Hepatocyte (in vitro differentiated cells): Measurements from ENCODE around the gene LIPE. TPM values are rescaled to one million over a fixed set of nuclear protein-coding genes. Genes with fewer than 3 reads are reported as not detected.

Source experiments
- DNase-seq: peaks from one replicate; pipeline ENCODE4 v3.0.0-alpha.2; 2016; ENCODE audit warnings: low spot score
- H2AFZ ChIP-seq: fragments of 200-600 bp; sonication (generic); 2 replicates; pipeline ENCODE4 v1.6.0; 2016; ENCODE audit warnings: antibody characterized with exemption, mild to moderate bottlenecking
- H3K27ac ChIP-seq: fragments of 200-600 bp; sonication (generic); 2 replicates; pipeline ENCODE4 v1.5.1; 2016; ENCODE audit warnings: mild to moderate bottlenecking
- H3K27me3 ChIP-seq: fragments of 200-600 bp; sonication (generic); 2 replicates; pipeline ENCODE4 v1.6.1; 2016
- H3K36me3 ChIP-seq: fragments of 200-600 bp; sonication (generic); replicated peaks from 2 replicates; pipeline ENCODE4 v1.5.1; 2016; ENCODE audit warnings: low read depth; ENCODE audit not compliant: insufficient read depth
- H3K4me1 ChIP-seq: fragments of 200-600 bp; sonication (generic); 2 replicates; pipeline ENCODE4 v1.5.1; 2016; ENCODE audit warnings: mild to moderate bottlenecking, moderate library complexity; ENCODE audit not compliant: insufficient read depth
- H3K4me2 ChIP-seq: fragments of 200-600 bp; sonication (generic); 2 replicates; pipeline ENCODE4 v1.6.0; 2016
- H3K4me3 ChIP-seq: fragments of 200-600 bp; sonication (generic); 2 replicates; pipeline ENCODE4 v1.5.1; 2016; ENCODE audit warnings: mild to moderate bottlenecking
- H3K79me2 ChIP-seq: fragments of 200-600 bp; sonication (generic); 2 replicates; pipeline ENCODE4 v1.6.0; 2017; ENCODE audit warnings: mild to moderate bottlenecking
- H3K9me2 ChIP-seq: fragments of 200-600 bp; sonication (generic); replicated peaks from 2 replicates; pipeline ENCODE4 v1.6.0; 2017; ENCODE audit warnings: mild to moderate bottlenecking; ENCODE audit not compliant: insufficient read depth
- H3K9me3 ChIP-seq: fragments of 200-600 bp; sonication (generic); 2 replicates; pipeline ENCODE4 v1.5.1; 2016; ENCODE audit warnings: low read depth, mild to moderate bottlenecking
- H4K20me1 ChIP-seq: fragments of 200-600 bp; sonication (generic); 2 replicates; pipeline ENCODE4 v1.6.0; 2016; ENCODE audit warnings: mild to moderate bottlenecking; ENCODE audit not compliant: insufficient read depth, poor library complexity, severe bottlenecking
- EZH2 ChIP-seq: fragments of 200-600 bp; sonication (generic); IDR thresholded peaks from 2 replicates; pipeline ENCODE4 v1.6.1; 2016; ENCODE audit warnings: antibody characterized with exemption, mild to moderate bottlenecking, borderline replicate concordance
- EZH2phosphoT487 ChIP-seq: fragments of 200-600 bp; sonication (generic); IDR thresholded peaks from one replicate; pipeline ENCODE4 v1.6.1; 2018; ENCODE audit warnings: antibody characterized with exemption, mild to moderate bottlenecking, low read depth, moderate library complexity; ENCODE audit not compliant: unreplicated experiment, severe bottlenecking
- WGBS: methylation state at CpG from one replicate; pipeline ENCODE4 v1.1.6; 2016; ENCODE audit warnings: low lambda C conversion rate; ENCODE audit errors: missing lambda C conversion rate; 5-methylcytosine and 5-hydroxymethylcytosine counted together
- polyA plus RNA-seq: library from polyadenylated mRNA; unstranded; fragments of >200 nt; fragmentation: Nextera tagmentation; extraction: Ambion mirVana; gene quantifications from 2 replicates; pipeline ENCODE4 v1.2.1, GENCODE V29; 2016
- total RNA-seq: library from RNA; depleted of rRNA; stranded (reverse); fragments of >200 nt; gene quantifications from 2 replicates; pipeline ENCODE4 v1.2.3, GENCODE V29; 2014
- TF ChIP-seq, protein P1 (sequence below): fragments of 200-600 bp; sonication (generic); IDR thresholded peaks from 2 replicates; pipeline ENCODE4 v1.5.1; 2016; ENCODE audit warnings: antibody characterized with exemption, mild to moderate bottlenecking; ENCODE audit not compliant: poor library complexity

The LIPE gene
- total and polyA plus RNA-seq, 2 experiments from 2014 or later, result 6.4 to 7.1 TPM

DNA sequence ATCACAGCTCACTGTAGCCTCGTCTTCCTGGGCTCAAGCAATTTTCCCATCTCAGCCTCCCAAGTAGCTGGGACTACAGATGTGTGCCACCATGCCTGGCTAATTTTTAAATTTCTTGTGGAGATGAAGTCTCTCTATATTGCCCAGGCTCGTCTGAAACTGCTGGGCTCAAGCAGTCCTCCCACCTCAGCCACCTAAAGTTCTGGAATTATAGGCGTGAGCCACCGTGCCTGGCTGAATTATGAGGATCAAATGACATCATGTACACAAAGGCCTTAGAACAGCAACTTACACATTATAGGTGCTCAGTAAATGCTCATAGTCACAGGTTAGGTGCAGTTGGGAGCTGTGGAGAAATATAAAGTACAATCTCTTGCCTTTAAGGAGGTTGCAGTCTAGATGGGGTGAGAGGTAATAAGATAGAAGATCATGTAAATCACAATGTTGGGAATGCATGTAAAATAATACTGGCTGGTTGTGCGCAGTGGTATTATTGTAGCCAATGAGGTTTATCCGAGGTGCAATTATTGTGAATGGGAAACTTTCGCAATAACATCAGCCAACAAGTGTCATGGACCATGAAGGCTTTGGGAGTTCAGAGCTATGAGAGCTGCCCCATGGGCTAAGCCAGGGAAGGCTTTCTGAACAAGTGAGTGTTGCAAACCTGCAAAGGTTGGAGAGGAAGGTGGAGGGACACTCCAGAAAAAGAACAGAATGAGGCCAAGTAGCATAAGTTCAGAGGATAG is 45.4 kb upstream of the LIPE start:
- Histone ChIP-seq H3K27ac (no peak overlapping the region), H2AFZ (no peak overlapping the region), H3K4me3 (no peak overlapping the region), H3K36me3 (no peaks in the 10 kb centered on the region), H3K27me3 (no peaks in the 10 kb centered on the region), H3K4me2 (no peak overlapping the region), H4K20me1 (no peaks in the 10 kb centered on the region), H3K9me2 (no peaks in the 10 kb centered on the region), H3K79me2 (no peaks in the 10 kb centered on the region), H3K4me1 (peaks cover 1% of the 10 kb centered on the region), H3K9me3 (no peaks in the 10 kb centered on the region)
- TF ChIP-seq EZH2phosphoT487, result no peak
- TF ChIP-seq EZH2, result no peak
- TF ChIP-seq, protein P1, sequence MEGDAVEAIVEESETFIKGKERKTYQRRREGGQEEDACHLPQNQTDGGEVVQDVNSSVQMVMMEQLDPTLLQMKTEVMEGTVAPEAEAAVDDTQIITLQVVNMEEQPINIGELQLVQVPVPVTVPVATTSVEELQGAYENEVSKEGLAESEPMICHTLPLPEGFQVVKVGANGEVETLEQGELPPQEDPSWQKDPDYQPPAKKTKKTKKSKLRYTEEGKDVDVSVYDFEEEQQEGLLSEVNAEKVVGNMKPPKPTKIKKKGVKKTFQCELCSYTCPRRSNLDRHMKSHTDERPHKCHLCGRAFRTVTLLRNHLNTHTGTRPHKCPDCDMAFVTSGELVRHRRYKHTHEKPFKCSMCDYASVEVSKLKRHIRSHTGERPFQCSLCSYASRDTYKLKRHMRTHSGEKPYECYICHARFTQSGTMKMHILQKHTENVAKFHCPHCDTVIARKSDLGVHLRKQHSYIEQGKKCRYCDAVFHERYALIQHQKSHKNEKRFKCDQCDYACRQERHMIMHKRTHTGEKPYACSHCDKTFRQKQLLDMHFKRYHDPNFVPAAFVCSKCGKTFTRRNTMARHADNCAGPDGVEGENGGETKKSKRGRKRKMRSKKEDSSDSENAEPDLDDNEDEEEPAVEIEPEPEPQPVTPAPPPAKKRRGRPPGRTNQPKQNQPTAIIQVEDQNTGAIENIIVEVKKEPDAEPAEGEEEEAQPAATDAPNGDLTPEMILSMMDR, result no peak
- no peak for DNase-seq
- WGBS, result 85% methylated on average over 7 of the region's 7 CpGs

GRCh38 chr19:42471554-42472249 is 44.5 kb upstream of the LIPE start:
- DNase-seq, result no peak
- 78% methylated on average over 7 of the region's 7 CpGs for WGBS

GRCh38 chr19:42469311-42470235 is 42.4 kb upstream of the LIPE start:
- H3K9me3 ChIP-seq, result no peaks in the 10 kb centered on the region
- H3K9me2 ChIP-seq, result no peaks in the 10 kb centered on the region
- no peaks in the 10 kb centered on the region for H4K20me1 ChIP-seq
- no peaks in the 10 kb centered on the region for H3K79me2 ChIP-seq
- no peak overlapping the region for H3K4me2 ChIP-seq
- H3K4me1 ChIP-seq, result peaks cover 17% of the 10 kb centered on the region
- TF ChIP-seq, protein P1, result no peak
- no peak for TF ChIP-seq EZH2
- TF ChIP-seq EZH2phosphoT487, result no peak
- DNase-seq, result no peak
- H3K27ac ChIP-seq, result no peak overlapping the region
- no peaks in the 10 kb centered on the region for H3K27me3 ChIP-seq
- H2AFZ ChIP-seq, result no peak overlapping the region
- WGBS, result 68% methylated on average over 8 of the region's 8 CpGs
- no peaks in the 10 kb centered on the region for H3K36me3 ChIP-seq
- no peak overlapping the region for H3K4me3 ChIP-seq

More at GRCh38 chr19:42471554-42472249, 44.5 kb upstream of the LIPE start:
- no peaks in the 10 kb centered on the region for H4K20me1 ChIP-seq
- H3K27ac ChIP-seq, result no peak overlapping the region
- peaks cover 9% of the 10 kb centered on the region for H3K4me1 ChIP-seq
- no peaks in the 10 kb centered on the region for H3K9me2 ChIP-seq
- no peaks in the 10 kb centered on the region for H3K36me3 ChIP-seq
- no peak overlapping the region for H3K4me3 ChIP-seq
- no peak overlapping the region for H2AFZ ChIP-seq
- no peaks in the 10 kb centered on the region for H3K27me3 ChIP-seq
- H3K9me3 ChIP-seq, result no peaks in the 10 kb centered on the region
- no peaks in the 10 kb centered on the region for H3K79me2 ChIP-seq
- H3K4me2 ChIP-seq, result no peak overlapping the region
- TF ChIP-seq, protein P1, result no peak
- TF ChIP-seq EZH2phosphoT487, result no peak
- TF ChIP-seq EZH2, result no peak
